ENCODE measurements around the gene FAM174B.

GRCh38 chr15:92681141-92681631 lies 25.6 kb upstream of the FAM174B start:
- TF ChIP-seq CREB1 (IDR thresholded peaks at IDR 0.05; ENCODE audit: low read depth) (no peak), EP300 (IDR thresholded peaks at IDR 0.05; ENCODE audit: borderline replicate concordance) (no peak), MAX (IDR thresholded peaks at IDR 0.05) (no peak), CEBPB (IDR thresholded peaks at IDR 0.05) (peak; percentile 70), EGR1 (IDR thresholded peaks at IDR 0.05) (no peak), FOXM1 (IDR thresholded peaks at IDR 0.05; ENCODE audit: borderline replicate concordance, low read depth) (no peak)

All from Ishikawa (cell line).